DND-41 (cell line): ENCODE data around the gene RTN4RL2.

Source experiments
- ATAC-seq: fragments of 200-7000 bp; cut with Tn5 transposase; 3 replicates; pipeline ENCODE4 v1.9.1; 2021; ENCODE audit warnings: low read depth; ENCODE audit not compliant: insufficient read depth
- DNase-seq: peaks from one replicate; pipeline ENCODE4 v3.0.0-alpha.2; 2020
- H2AFZ ChIP-seq: 2 replicates; pipeline ENCODE4 v1.6.0; 2012; ENCODE audit warnings: low read depth, low read length
- H3K27ac ChIP-seq: 2 replicates; pipeline ENCODE4 v1.5.1; 2012; ENCODE audit warnings: low read length, inconsistent platforms
- H3K27me3 ChIP-seq: fragments of 200-600 bp; sonication (generic); 2 replicates; pipeline ENCODE4 v1.6.0; 2012; ENCODE audit warnings: low read length, mild to moderate bottlenecking, inconsistent platforms; ENCODE audit not compliant: insufficient read depth, poor library complexity
- H3K36me3 ChIP-seq: 2 replicates; pipeline ENCODE4 v1.5.1; 2012; ENCODE audit warnings: low read length, inconsistent platforms; ENCODE audit not compliant: insufficient read depth
- H3K4me1 ChIP-seq: 2 replicates; pipeline ENCODE4 v1.5.1; 2012; ENCODE audit warnings: mild to moderate bottlenecking, low read length; ENCODE audit not compliant: insufficient read depth
- H3K4me2 ChIP-seq: 2 replicates; pipeline ENCODE4 v1.6.0; 2012; ENCODE audit warnings: mild to moderate bottlenecking, moderate library complexity, low read length, inconsistent platforms; ENCODE audit not compliant: insufficient read depth
- H3K4me3 ChIP-seq, 2 experiments: fragments of 200-600 bp in 1 of 2; shearing (Covaris generic) in 1 of 2; 2 replicates each; pipeline ENCODE4 v1.5.1; 2012 to 2016; ENCODE audit warnings: inconsistent platforms in 2 of 2, low read length in 2 of 2, mild to moderate bottlenecking in 2 of 2, low read depth in 1 of 2, moderate library complexity in 1 of 2
- H3K79me2 ChIP-seq: 2 replicates; pipeline ENCODE4 v1.6.0; 2012; ENCODE audit warnings: low read length, inconsistent platforms; ENCODE audit not compliant: insufficient read depth
- H3K9ac ChIP-seq: 2 replicates; pipeline ENCODE4 v1.6.0; 2012; ENCODE audit warnings: low read depth, mild to moderate bottlenecking, inconsistent platforms, low read length, moderate library complexity
- H3K9me3 ChIP-seq: 2 replicates; pipeline ENCODE4 v1.5.1; 2012; ENCODE audit warnings: low read length, moderate library complexity, mild to moderate bottlenecking, inconsistent platforms; ENCODE audit not compliant: insufficient read depth, severe bottlenecking
- H4K20me1 ChIP-seq: 2 replicates; pipeline ENCODE4 v1.6.0; 2012; ENCODE audit warnings: low read length; ENCODE audit not compliant: insufficient read depth
- EZH2 ChIP-seq: IDR thresholded peaks from 3 replicates; pipeline ENCODE4 v1.6.1; 2012; ENCODE audit warnings: borderline replicate concordance, low read depth, mild to moderate bottlenecking, moderate library complexity, low read length, inconsistent platforms; ENCODE audit not compliant: severe bottlenecking
- TF ChIP-seq, protein P1 (sequence below): IDR thresholded peaks from 2 replicates; pipeline ENCODE4 v1.5.1; 2012; ENCODE audit warnings: borderline replicate concordance, low read length, moderate library complexity, mild to moderate bottlenecking; ENCODE audit not compliant: poor library complexity, severe bottlenecking; ENCODE audit errors: extremely low read depth

RTN4RL2 gene

GRCh38 chr11:57438345-57439285 is 21.7 kb upstream of the RTN4RL2 start:
- no peak overlapping the region for H2AFZ ChIP-seq
- no peak overlapping the region for H3K27ac ChIP-seq
- H3K36me3 ChIP-seq: no peaks in the 10 kb centered on the region
- H3K9me3 ChIP-seq: no peaks in the 10 kb centered on the region
- no peak overlapping the region for H3K9ac ChIP-seq
- no peaks in the 10 kb centered on the region for H4K20me1 ChIP-seq
- peaks cover 3% of the 10 kb centered on the region for H3K27me3 ChIP-seq
- H3K4me2 ChIP-seq: no peak overlapping the region
- no peaks in the 10 kb centered on the region for H3K79me2 ChIP-seq
- H3K4me3 ChIP-seq: no peak overlapping the region
- H3K4me1 ChIP-seq: no peaks in the 10 kb centered on the region
- ATAC-seq (no peak), DNase-seq (no peak)
- TF ChIP-seq, protein P1, sequence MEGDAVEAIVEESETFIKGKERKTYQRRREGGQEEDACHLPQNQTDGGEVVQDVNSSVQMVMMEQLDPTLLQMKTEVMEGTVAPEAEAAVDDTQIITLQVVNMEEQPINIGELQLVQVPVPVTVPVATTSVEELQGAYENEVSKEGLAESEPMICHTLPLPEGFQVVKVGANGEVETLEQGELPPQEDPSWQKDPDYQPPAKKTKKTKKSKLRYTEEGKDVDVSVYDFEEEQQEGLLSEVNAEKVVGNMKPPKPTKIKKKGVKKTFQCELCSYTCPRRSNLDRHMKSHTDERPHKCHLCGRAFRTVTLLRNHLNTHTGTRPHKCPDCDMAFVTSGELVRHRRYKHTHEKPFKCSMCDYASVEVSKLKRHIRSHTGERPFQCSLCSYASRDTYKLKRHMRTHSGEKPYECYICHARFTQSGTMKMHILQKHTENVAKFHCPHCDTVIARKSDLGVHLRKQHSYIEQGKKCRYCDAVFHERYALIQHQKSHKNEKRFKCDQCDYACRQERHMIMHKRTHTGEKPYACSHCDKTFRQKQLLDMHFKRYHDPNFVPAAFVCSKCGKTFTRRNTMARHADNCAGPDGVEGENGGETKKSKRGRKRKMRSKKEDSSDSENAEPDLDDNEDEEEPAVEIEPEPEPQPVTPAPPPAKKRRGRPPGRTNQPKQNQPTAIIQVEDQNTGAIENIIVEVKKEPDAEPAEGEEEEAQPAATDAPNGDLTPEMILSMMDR: no peak
- TF ChIP-seq EZH2: no peak

DNA sequence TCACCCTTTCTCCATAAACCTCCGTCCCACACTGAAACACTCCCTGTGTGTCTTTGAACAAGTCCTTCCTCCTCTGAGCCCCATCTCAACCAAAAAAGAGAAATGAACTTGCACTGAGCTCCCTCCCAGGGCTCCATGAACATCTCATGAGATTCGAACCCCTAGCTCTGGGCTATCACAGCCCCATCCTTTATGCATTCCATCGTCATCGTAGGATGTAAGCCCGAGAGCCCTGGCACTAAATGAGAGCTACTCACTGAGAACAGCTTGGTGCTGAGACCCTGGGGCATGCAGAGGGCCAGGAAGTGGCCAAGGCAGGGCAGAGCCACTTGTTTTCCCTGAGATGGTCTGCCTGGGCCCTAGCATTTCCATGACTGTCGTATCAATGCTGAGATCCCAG is 20.5 kb upstream of the RTN4RL2 start:
- Histone ChIP-seq H3K9me3 (no peaks in the 10 kb centered on the region), H3K36me3 (no peaks in the 10 kb centered on the region), H3K4me1 (no peaks in the 10 kb centered on the region), H3K27me3 (no peaks in the 10 kb centered on the region), H3K9ac (no peak overlapping the region), H3K4me2 (no peak overlapping the region), H3K27ac (no peak overlapping the region), H3K79me2 (no peaks in the 10 kb centered on the region), H3K4me3 (no peak overlapping the region), H4K20me1 (no peaks in the 10 kb centered on the region), H2AFZ (no peak overlapping the region)
- DNase-seq (no peak), ATAC-seq (no peak)
- TF ChIP-seq EZH2: no peak
- TF ChIP-seq, protein P1: no peak

GRCh38 chr11:57440744-57441414 is 19.4 kb upstream of the RTN4RL2 start:
- Histone ChIP-seq H3K4me3 (no peak overlapping the region), H4K20me1 (no peaks in the 10 kb centered on the region), H3K4me2 (no peak overlapping the region), H2AFZ (no peak overlapping the region), H3K9me3 (no peaks in the 10 kb centered on the region), H3K27me3 (no peaks in the 10 kb centered on the region), H3K36me3 (no peaks in the 10 kb centered on the region), H3K27ac (no peak overlapping the region), H3K4me1 (no peaks in the 10 kb centered on the region), H3K9ac (no peak overlapping the region), H3K79me2 (no peaks in the 10 kb centered on the region)
- DNase-seq: no peak
- ATAC-seq: no peak
- TF ChIP-seq, protein P1: no peak
- TF ChIP-seq EZH2: no peak
